G401 (cell line): Measurements from ENCODE around the gene ZNF19. TPM values are rescaled to one million over a fixed set of nuclear protein-coding genes. Genes with fewer than 3 reads are reported as not detected.

Source experiments
- DNase-seq: peaks from one replicate; pipeline ENCODE4 v3.0.0-alpha.2; 2015; ENCODE audit warnings: low spot score
- in situ Hi-C: cut with HindIII; loops from 2 replicates; pipeline ENCODE4 v1.10.0; 2016; ENCODE audit warnings: low sequenced_read_pairs, mixed read lengths
- total RNA-seq: library from RNA; depleted of rRNA; stranded (reverse); fragments of >200 nt; shearing (Covaris generic); gene quantifications from 2 replicates; pipeline ENCODE4 v1.2.3, GENCODE V29; 2014; rRNA removed

Gene ZNF19
- total RNA-seq, 1 experiment from 2014 or later: 2.3 TPM

- in situ Hi-C loops: no loop called here
- DNase-seq: no peak
These were observed 63.4 kb downstream of the ZNF19 start for GRCh38 chr16:71425746-71426068.

GRCh38 chr16:71424626-71425025 is 64.5 kb downstream of the ZNF19 start:
- in situ Hi-C loops: no loop called here
- no peak for DNase-seq

DNA sequence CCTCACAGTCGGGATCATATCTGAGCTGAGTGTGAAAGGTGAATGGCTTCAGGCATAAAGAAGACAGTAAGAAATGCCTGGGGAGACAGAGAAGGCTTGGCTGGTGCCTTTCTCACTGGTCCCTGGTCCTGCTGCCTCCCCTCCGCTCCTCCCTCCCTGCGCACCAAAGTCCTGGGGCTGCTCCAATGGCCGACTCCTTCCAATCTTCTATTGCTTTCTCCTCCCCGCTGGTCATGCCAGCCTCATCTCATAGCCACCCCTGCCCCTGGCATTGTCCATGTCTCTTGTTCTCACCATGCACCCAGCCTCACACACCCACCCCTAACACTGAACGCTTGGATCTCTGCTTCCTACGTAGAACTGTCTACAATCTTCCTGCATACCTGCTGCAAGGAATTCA is 65.3 kb downstream of the ZNF19 start:
- no peak for DNase-seq
- in situ Hi-C loops: no loop called here

Other genes with a start within 250 kb of the ZNF19 start
- 16.1 and 18.0 TPM in 2 replicates for gene CMTR2, start 199.9 kb downstream of the ZNF19 start, total RNA-seq
- gene CALB2, start 130.6 kb downstream of the ZNF19 start, total RNA-seq: 0.14 TPM in 1 of 2 replicates, not detected in the other
- gene TLE7, start 47.3 kb downstream of the ZNF19 start, total RNA-seq: not detected in 2 replicates
- gene ZNF23, start 27.1 kb downstream of the ZNF19 start, total RNA-seq: 8.5 and 13.4 TPM in 2 replicates
- gene CHST4, start 37.1 kb upstream of the ZNF19 start, total RNA-seq: not detected in 2 replicates
- gene TAT, start 87.8 kb upstream of the ZNF19 start, total RNA-seq: not detected in 2 replicates
- 3.6 and 4.3 TPM in 2 replicates for gene MARVELD3, start 136.9 kb upstream of the ZNF19 start, total RNA-seq
- gene PHLPP2, start 235.4 kb upstream of the ZNF19 start, total RNA-seq: 5.7 and 9.0 TPM in 2 replicates